Brain microvascular endothelial cell (primary cell): Measurements from ENCODE around the gene ZNF622.

Source experiments
- DNase-seq: peaks from one replicate; pipeline ENCODE4 v3.0.0-alpha.2; 2020
- H3K27ac ChIP-seq: fragments of 250-450 bp; sonication (Bioruptor Pico); 2 replicates; pipeline ENCODE4 v1.5.1; 2020; ENCODE audit warnings: mild to moderate bottlenecking, moderate library complexity
- H3K27me3 ChIP-seq: fragments of 250-450 bp; sonication (Bioruptor Pico); replicated peaks from 2 replicates; pipeline ENCODE4 v1.5.1; 2020; ENCODE audit warnings: mild to moderate bottlenecking
- H3K36me3 ChIP-seq: fragments of 250-450 bp; sonication (Bioruptor Pico); replicated peaks from 2 replicates; pipeline ENCODE4 v1.5.1; 2020; ENCODE audit warnings: mild to moderate bottlenecking
- H3K4me3 ChIP-seq: 2 replicates; pipeline ENCODE4 v1.5.1; 2011; ENCODE audit warnings: low read depth, mild to moderate bottlenecking, control low read depth, low read length, moderate library complexity
- CTCF ChIP-seq: IDR thresholded peaks from 2 replicates; pipeline ENCODE4 v1.5.1; 2011; ENCODE audit warnings: low read depth, mild to moderate bottlenecking, moderate library complexity, low read length, control low read depth, inconsistent platforms; ENCODE audit errors: missing control alignments
- in situ Hi-C: cut with HindIII; loops from 2 replicates; pipeline ENCODE4 v1.10.0; 2017; ENCODE audit warnings: low sequenced_read_pairs, low pct_ligation_motif_present

Gene ZNF622

GRCh38 chr5:16471387-16471786, 5.8 kb upstream of the ZNF622 start:
- H3K36me3 ChIP-seq, result no peaks in the 10 kb centered on the region
- H3K27ac ChIP-seq, result no peak overlapping the region
- TF ChIP-seq CTCF, result no peak
- H3K4me3 ChIP-seq, result no peak overlapping the region
- no peaks in the 10 kb centered on the region for H3K27me3 ChIP-seq
- in situ Hi-C loops, result no loop called here
- DNase-seq, result no peak

- H3K27me3 ChIP-seq, result no peaks in the 10 kb centered on the region
- in situ Hi-C loops, result no loop called here
- peak; percentile 72 for DNase-seq
- no peak for TF ChIP-seq CTCF
- H3K27ac ChIP-seq, result peak overlapping the region; percentile 48
- H3K36me3 ChIP-seq, result peaks cover 7% of the 10 kb centered on the region
- H3K4me3 ChIP-seq, result no peak overlapping the region
These were observed 2.0 kb upstream of the ZNF622 start for GRCh38 chr5:16467363-16468219.

GRCh38 chr5:16464664-16465543, 696 bp downstream of the ZNF622 start:
- peak overlapping the region; percentile 95 for H3K4me3 ChIP-seq
- peak; percentile 20 for TF ChIP-seq CTCF
- H3K27ac ChIP-seq, result peak overlapping the region; percentile 80
- in situ Hi-C loops, result no loop called here
- DNase-seq, result no peak
- no peaks in the 10 kb centered on the region for H3K27me3 ChIP-seq
- peaks cover 25% of the 10 kb centered on the region for H3K36me3 ChIP-seq

- no peaks in the 10 kb centered on the region for H3K27me3 ChIP-seq
- H3K4me3 ChIP-seq, result peak overlapping the region; percentile 95
- H3K27ac ChIP-seq, result no peak overlapping the region
- no peak for TF ChIP-seq CTCF
- in situ Hi-C loops, result no loop called here
- H3K36me3 ChIP-seq, result peaks cover 32% of the 10 kb centered on the region
- no peak for DNase-seq
These were observed 1.4 kb downstream of the ZNF622 start for GRCh38 chr5:16464231-16464630.

- H3K27me3 ChIP-seq, result no peaks in the 10 kb centered on the region
- DNase-seq, result peak; percentile 86
- no peak for TF ChIP-seq CTCF
- H3K36me3 ChIP-seq, result peaks cover 48% of the 10 kb centered on the region
- in situ Hi-C loops, result no loop called here
- no peak overlapping the region for H3K4me3 ChIP-seq
- H3K27ac ChIP-seq, result peak overlapping the region; percentile 73
These were observed 3.8 kb downstream of the ZNF622 start for GRCh38 chr5:16461782-16462181.
